HEK293 (cell line): ENCODE measurements around the gene TXNDC11.
"Not testable (repeated sequence)": the region's sequence is repeated elsewhere in the genome, so short reads cannot be mapped to it uniquely, and the experiment has no call there.

Experiments
- CTCF ChIA-PET: fragments of 350-600 bp; formaldehyde crosslinking; extraction: SDS; loops from one replicate; lab custom pipeline; 2021; ENCODE audit warnings: antibody characterized with exemption; lab: Yijun Ruan, JAX
- POLR2A ChIA-PET: fragments of 300-600 bp; formaldehyde crosslinking; extraction: SDS; loops from one replicate; lab custom pipeline; 2020; ENCODE audit warnings: antibody characterized with exemption, inconsistent platforms; lab: Yijun Ruan, JAX
- H3K27ac ChIP-seq: fragments of 200-500 bp; sonication (Bioruptor generic); 2 replicates; pipeline ENCODE4 v1.5.1; 2014; ENCODE audit warnings: low read depth, low read length, control low read depth, inconsistent platforms; ENCODE audit errors: extremely low read depth
- H3K36me3 ChIP-seq, 2 experiments: fragments of 200-500 bp in 1 of 2; sonication (Bioruptor generic) in 1 of 2; 1 replicate in 1 of 2; 2 replicates in 1 of 2; pipeline ENCODE4 v1.5.1; 2014 to 2017; ENCODE audit warnings: inconsistent platforms in 2 of 2, low read length in 2 of 2; ENCODE audit not compliant: control insufficient read depth in 2 of 2, insufficient read depth in 1 of 2
- H3K4me1 ChIP-seq: fragments of 200-500 bp; sonication (Bioruptor generic); 2 replicates; pipeline ENCODE4 v1.5.1; 2014; ENCODE audit warnings: mild to moderate bottlenecking, low read length, inconsistent platforms; ENCODE audit not compliant: control insufficient read depth, insufficient read depth
- H3K4me3 ChIP-seq: 2 replicates; pipeline ENCODE4 v1.5.1; 2011; ENCODE audit warnings: low read depth, mild to moderate bottlenecking, control low read depth, low read length, moderate library complexity
- H3K9me3 ChIP-seq: fragments of 200-500 bp; sonication (Bioruptor generic); 2 replicates; pipeline ENCODE4 v1.5.1; 2014; ENCODE audit warnings: low read depth, low read length, inconsistent platforms; ENCODE audit not compliant: control insufficient read depth, insufficient read depth
- ELK4 ChIP-seq: IDR thresholded peaks from 2 replicates; pipeline ENCODE4 v1.6.1; 2011; ENCODE audit warnings: mild to moderate bottlenecking, low read depth, low read length, borderline replicate concordance
- HOXC10 ChIP-seq: sonication (generic); formaldehyde crosslinking; IDR thresholded peaks from 2 replicates; pipeline ENCODE4 v1.8.1; 2023; ENCODE audit warnings: mild to moderate bottlenecking, missing genetic modification reagents
- KLF10 ChIP-seq: fragments of 450-650 bp; IDR thresholded peaks from 2 replicates; pipeline ENCODE4 v1.5.1; 2018; ENCODE audit warnings: missing biosample characterization, mild to moderate bottlenecking, missing genetic modification characterization
- PRDM1 ChIP-seq: fragments of 450-650 bp; formaldehyde crosslinking; IDR thresholded peaks from 2 replicates; pipeline ENCODE4; 2016; ENCODE audit warnings: missing biosample characterization, missing genetic modification characterization
- PRDM4 ChIP-seq: fragments of 450-650 bp; formaldehyde crosslinking; IDR thresholded peaks from 2 replicates; pipeline ENCODE4 v1.5.1; 2017; ENCODE audit warnings: missing biosample characterization, missing genetic modification characterization
- WT1 ChIP-seq: fragments of 450-650 bp; formaldehyde crosslinking; IDR thresholded peaks from 2 replicates; pipeline ENCODE4 v1.5.1; 2016; ENCODE audit warnings: missing biosample characterization, missing genetic modification characterization
- YY1 ChIP-seq: fragments of 450-650 bp; formaldehyde crosslinking; IDR thresholded peaks from 2 replicates; pipeline ENCODE4 v1.5.1; 2018; ENCODE audit warnings: missing biosample characterization, missing genetic modification characterization
- ZBTB20 ChIP-seq: fragments of 450-650 bp; formaldehyde crosslinking; IDR thresholded peaks from 2 replicates; pipeline ENCODE4 v1.5.1; 2016; ENCODE audit warnings: missing biosample characterization, missing genetic modification characterization
- ZFHX2 ChIP-seq: fragments of 450-650 bp; formaldehyde crosslinking; conservative IDR thresholded peaks from 2 replicates; pipeline ENCODE4 v1.5.1; 2016; ENCODE audit warnings: missing biosample characterization, missing genetic modification characterization
- ZNF121 ChIP-seq: fragments of 450-650 bp; formaldehyde crosslinking; IDR thresholded peaks from 2 replicates; pipeline ENCODE4 v1.5.1; 2016; ENCODE audit warnings: missing biosample characterization, missing genetic modification characterization
- ZNF146 ChIP-seq: fragments of 450-650 bp; formaldehyde crosslinking; IDR thresholded peaks from 2 replicates; pipeline ENCODE4 v1.5.1; 2016; ENCODE audit warnings: missing biosample characterization, missing genetic modification characterization
- ZNF529 ChIP-seq: fragments of 450-650 bp; formaldehyde crosslinking; IDR thresholded peaks from 2 replicates; pipeline ENCODE4 v1.5.1; 2017; ENCODE audit warnings: missing genetic modification characterization, missing biosample characterization; ENCODE audit not compliant: insufficient replicate concordance
- ZNF558 ChIP-seq: fragments of 450-650 bp; formaldehyde crosslinking; IDR thresholded peaks from 2 replicates; pipeline ENCODE4 v1.5.1; 2016; ENCODE audit warnings: missing biosample characterization, missing genetic modification characterization
- ZNF600 ChIP-seq: fragments of 450-650 bp; formaldehyde crosslinking; IDR thresholded peaks from 2 replicates; pipeline ENCODE4 v1.5.1; 2016; ENCODE audit warnings: missing biosample characterization, missing genetic modification characterization
- ZNF670 ChIP-seq: fragments of 450-650 bp; formaldehyde crosslinking; IDR thresholded peaks from 2 replicates; pipeline ENCODE4 v1.5.1; 2016; ENCODE audit warnings: missing biosample characterization, missing genetic modification characterization, low read depth
- ZNF843 ChIP-seq: fragments of 450-650 bp; formaldehyde crosslinking; IDR thresholded peaks from 2 replicates; pipeline ENCODE4 v1.5.1; 2016; ENCODE audit warnings: missing biosample characterization, missing genetic modification characterization
- ZSCAN23 ChIP-seq: fragments of 450-650 bp; formaldehyde crosslinking; IDR thresholded peaks from 2 replicates; pipeline ENCODE4 v1.5.1; 2016; ENCODE audit warnings: missing biosample characterization, missing genetic modification characterization
- TF ChIP-seq, protein P1 (sequence below): fragments of 450-650 bp; formaldehyde crosslinking; IDR thresholded peaks from 2 replicates; pipeline ENCODE4 v1.5.1; 2016; ENCODE audit warnings: missing biosample characterization, missing genetic modification characterization, borderline replicate concordance
- TF ChIP-seq, protein P2 (sequence below): fragments of 450-650 bp; formaldehyde crosslinking; IDR thresholded peaks from 2 replicates; pipeline ENCODE4 v1.5.1; 2017; ENCODE audit warnings: missing biosample characterization, mild to moderate bottlenecking, missing genetic modification characterization, moderate library complexity
- TF ChIP-seq, protein P3 (sequence below): fragments of 450-650 bp; formaldehyde crosslinking; IDR thresholded peaks from 2 replicates; pipeline ENCODE4; 2016; ENCODE audit warnings: missing biosample characterization, missing genetic modification characterization

TXNDC11 gene

GRCh38 chr16:11788914-11789313, 46.3 kb upstream of the TXNDC11 start (continued):
- TF ChIP-seq PRDM4 (tag by site-specific recombination) (no peak), ZNF670 (no peak), ELK4 (no peak), HOXC10 (CRISPR knock-in tag) (no peak), ZSCAN23 (tag by site-specific recombination) (no peak), ZNF843 (no peak)
- TF ChIP-seq, all 188 proteins: peak for 0

GRCh38 chr16:11784980-11785599, 42.4 kb upstream of the TXNDC11 start:
- POLR2A ChIA-PET, H3K36me3 ChIP-seq: not testable (repeated sequence)

GRCh38 chr16:11784381-11784780, 41.7 kb upstream of the TXNDC11 start:
- ChIA-PET CTCF (interaction anchor here (1.7 kb wide), 1 partner anchor 13 kb away, joined by 5 read pairs; the partner anchor contains the start of gene ZC3H7A), POLR2A (interaction anchor here (0.6 to 1.0 kb wide), 3 partner anchors 13 to 748 kb away, joined by 4 to 7 read pairs (median 4); partner anchors contain the start of gene GSPT1)
- Histone ChIP-seq H3K36me3 (peaks cover 5 to 12% of the 10 kb centered on the region in 2 experiments), H3K4me1 (peaks cover 18% of the 10 kb centered on the region; the same call in 1 of the 2 replicates)
- not testable (repeated sequence) for H3K27ac ChIP-seq, H3K9me3 ChIP-seq, H3K4me3 ChIP-seq

More at GRCh38 chr16:11784980-11785599, 42.4 kb upstream of the TXNDC11 start:
- H3K4me1 ChIP-seq: peaks cover 18% of the 10 kb centered on the region; the same call in 1 of the 2 replicates
- not testable (repeated sequence) for H3K9me3 ChIP-seq, H3K27ac ChIP-seq, H3K4me3 ChIP-seq
- TF ChIP-seq ZNF121 (tag by site-specific recombination) (peak; percentile 37; the same call in 1 of the 2 replicates), ZNF600 (peak; percentile 50; the same call in 1 of the 2 replicates)
- CTCF ChIA-PET: interaction anchor here (0.6 to 1.7 kb wide), 3 partner anchors 12 to 181 kb away, joined by 3 to 5 read pairs (median 3); partner anchors contain the start of gene ZC3H7A

DNA sequence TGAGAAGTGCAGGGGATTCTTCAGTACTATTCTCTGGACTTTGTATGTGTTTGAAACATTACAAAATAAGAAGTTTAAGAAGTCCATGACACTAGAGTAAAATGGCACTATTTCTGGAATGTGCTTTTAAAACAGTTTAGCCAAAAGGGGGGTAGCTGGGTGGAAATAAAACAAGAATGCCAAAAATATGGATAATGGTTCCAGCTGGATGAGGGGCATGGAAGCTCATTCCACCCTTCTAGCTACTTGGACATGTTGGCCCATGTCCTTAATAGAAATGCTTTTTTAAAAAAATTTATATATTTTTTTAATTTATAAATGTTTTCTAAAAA, 41.3 kb upstream of the TXNDC11 start:
- POLR2A ChIA-PET: interaction anchor here (0.6 to 1.0 kb wide), 3 partner anchors 14 to 748 kb away, joined by 4 to 7 read pairs (median 4); partner anchors contain the start of gene GSPT1
- H3K4me3 ChIP-seq: no peak overlapping the region
- peaks cover 8 to 15% of the 10 kb centered on the region in 2 experiments for H3K36me3 ChIP-seq
- H3K4me1 ChIP-seq: peaks cover 18% of the 10 kb centered on the region; the same call in 1 of the 2 replicates
- CTCF ChIA-PET: interaction anchor here (1.7 kb wide), 1 partner anchor 13 kb away, joined by 5 read pairs; the partner anchor contains the start of gene ZC3H7A
- no peak for TF ChIP-seq ZBTB20 (tag by site-specific recombination)
- no peak for TF ChIP-seq PRDM1 (tag by site-specific recombination)
- TF ChIP-seq, protein P1, sequence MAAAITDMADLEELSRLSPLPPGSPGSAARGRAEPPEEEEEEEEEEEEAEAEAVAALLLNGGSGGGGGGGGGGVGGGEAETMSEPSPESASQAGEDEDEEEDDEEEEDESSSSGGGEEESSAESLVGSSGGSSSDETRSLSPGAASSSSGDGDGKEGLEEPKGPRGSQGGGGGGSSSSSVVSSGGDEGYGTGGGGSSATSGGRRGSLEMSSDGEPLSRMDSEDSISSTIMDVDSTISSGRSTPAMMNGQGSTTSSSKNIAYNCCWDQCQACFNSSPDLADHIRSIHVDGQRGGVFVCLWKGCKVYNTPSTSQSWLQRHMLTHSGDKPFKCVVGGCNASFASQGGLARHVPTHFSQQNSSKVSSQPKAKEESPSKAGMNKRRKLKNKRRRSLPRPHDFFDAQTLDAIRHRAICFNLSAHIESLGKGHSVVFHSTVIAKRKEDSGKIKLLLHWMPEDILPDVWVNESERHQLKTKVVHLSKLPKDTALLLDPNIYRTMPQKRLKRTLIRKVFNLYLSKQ: no peak
- no peak for TF ChIP-seq ZNF558 (tag by site-specific recombination)
- TF ChIP-seq, protein P2, sequence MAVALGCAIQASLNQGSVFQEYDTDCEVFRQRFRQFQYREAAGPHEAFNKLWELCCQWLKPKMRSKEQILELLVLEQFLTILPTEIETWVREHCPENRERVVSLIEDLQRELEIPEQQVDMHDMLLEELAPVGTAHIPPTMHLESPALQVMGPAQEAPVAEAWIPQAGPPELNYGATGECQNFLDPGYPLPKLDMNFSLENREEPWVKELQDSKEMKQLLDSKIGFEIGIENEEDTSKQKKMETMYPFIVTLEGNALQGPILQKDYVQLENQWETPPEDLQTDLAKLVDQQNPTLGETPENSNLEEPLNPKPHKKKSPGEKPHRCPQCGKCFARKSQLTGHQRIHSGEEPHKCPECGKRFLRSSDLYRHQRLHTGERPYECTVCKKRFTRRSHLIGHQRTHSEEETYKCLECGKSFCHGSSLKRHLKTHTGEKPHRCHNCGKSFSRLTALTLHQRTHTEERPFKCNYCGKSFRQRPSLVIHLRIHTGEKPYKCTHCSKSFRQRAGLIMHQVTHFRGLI (tag by site-specific recombination): no peak
- TF ChIP-seq KLF10 (tag by site-specific recombination): no peak
- TF ChIP-seq, protein P3, sequence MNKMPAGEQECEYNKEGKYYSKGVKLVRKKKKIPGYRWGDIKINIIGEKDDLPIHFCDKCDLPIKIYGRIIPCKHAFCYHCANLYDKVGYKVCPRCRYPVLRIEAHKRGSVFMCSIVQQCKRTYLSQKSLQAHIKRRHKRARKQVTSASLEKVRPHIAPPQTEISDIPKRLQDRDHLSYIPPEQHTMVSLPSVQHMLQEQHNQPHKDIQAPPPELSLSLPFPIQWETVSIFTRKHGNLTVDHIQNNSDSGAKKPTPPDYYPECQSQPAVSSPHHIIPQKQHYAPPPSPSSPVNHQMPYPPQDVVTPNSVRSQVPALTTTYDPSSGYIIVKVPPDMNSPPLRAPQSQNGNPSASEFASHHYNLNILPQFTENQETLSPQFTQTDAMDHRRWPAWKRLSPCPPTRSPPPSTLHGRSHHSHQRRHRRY (tag by site-specific recombination): no peak
- TF ChIP-seq ZNF529: no peak
- TF ChIP-seq ZFHX2: no peak
- TF ChIP-seq WT1: no peak
- no peak for TF ChIP-seq ZNF146 (tag by site-specific recombination)
- TF ChIP-seq YY1 (tag by site-specific recombination): no peak
- H3K27ac ChIP-seq: no peak overlapping the region
- no peaks in the 10 kb centered on the region for H3K9me3 ChIP-seq
